HG03354 (cell line): ENCODE results near the gene CCR4.
A peak's percentile ranks its signal among the peaks of the same experiment; 100 is the strongest.
"Not testable (repeated sequence)": the region's sequence is repeated elsewhere in the genome, so short reads cannot be mapped to it uniquely, and the experiment has no call there.

Experiments
- ATAC-seq: cut with Tn5 transposase; IDR thresholded peaks from one replicate; pipeline ENCODE4 v1.9.1; 2021; ENCODE audit warnings: mild to moderate bottlenecking; ENCODE audit not compliant: unreplicated experiment, poor library complexity, severe bottlenecking

Gene CCR4

GRCh38 chr3:32951410-32951811 lies at the start of gene CCR4:
Gene CCR4, plus strand, starts transcription at chr3:32951644. Its CDS starts 1,779 bp downstream, at chr3:32953423.
- ATAC-seq: no peak

GRCh38 chr3:32902887-32903371 lies 48.5 kb upstream of the CCR4 start:
- peak; percentile 89 for ATAC-seq

- no peak for ATAC-seq
Measured at GRCh38 chr3:32903953-32904352, 47.5 kb upstream of the CCR4 start.

GRCh38 chr3:32909999-32910398 lies 41.4 kb upstream of the CCR4 start:
- ATAC-seq: no peak

GRCh38 chr3:32910954-32911353 lies 40.5 kb upstream of the CCR4 start:
- ATAC-seq: no peak

- no peak for ATAC-seq
Measured at GRCh38 chr3:32912046-32912445, 39.4 kb upstream of the CCR4 start.

- ATAC-seq: no peak
Measured at GRCh38 chr3:32913790-32914446, 37.5 kb upstream of the CCR4 start.

GRCh38 chr3:32919920-32920319 lies 31.5 kb upstream of the CCR4 start:
- no peak for ATAC-seq

GRCh38 chr3:32922078-32922477 lies 29.4 kb upstream of the CCR4 start:
- no peak for ATAC-seq

- no peak for ATAC-seq
Measured at GRCh38 chr3:32930161-32930560, 21.3 kb upstream of the CCR4 start.

GRCh38 chr3:32931273-32931672 lies 20.2 kb upstream of the CCR4 start:
- not testable (repeated sequence) for ATAC-seq

- ATAC-seq: no peak
Measured at GRCh38 chr3:32934150-32934742, 17.2 kb upstream of the CCR4 start.

- no peak for ATAC-seq
Measured at GRCh38 chr3:32937331-32937730, 14.1 kb upstream of the CCR4 start.

GRCh38 chr3:32939531-32940284 lies 11.7 kb upstream of the CCR4 start:
- ATAC-seq: not testable (repeated sequence)

GRCh38 chr3:32940726-32941125 lies 10.7 kb upstream of the CCR4 start:
- ATAC-seq: no peak

- no peak for ATAC-seq
Measured at GRCh38 chr3:32945136-32945535, 6.3 kb upstream of the CCR4 start.

- ATAC-seq: not testable (repeated sequence)
Measured at GRCh38 chr3:32945598-32945997, 5.8 kb upstream of the CCR4 start.

GRCh38 chr3:32946973-32947788 lies 4.3 kb upstream of the CCR4 start:
- ATAC-seq: peak; percentile 27

GRCh38 chr3:32947789-32948238 lies 3.6 kb upstream of the CCR4 start:
- peak; percentile 89 for ATAC-seq
